ENCODE measurements around the gene MCTP1.

MCTP1 gene

GRCh38 chr5:95102080-95102479 lies 182.8 kb downstream of the MCTP1 start:
- Mint-ChIP-seq H3K27ac (no peak overlapping the region), H3K36me3 (ENCODE audit: low read depth) (no peaks in the 10 kb centered on the region), H3K4me3 (no peak overlapping the region), H3K9me3 (no peaks in the 10 kb centered on the region), H3K27me3 (no peaks in the 10 kb centered on the region), H3K4me1 (ENCODE audit: low read depth) (no peaks in the 10 kb centered on the region)
- DNase-seq: no peak

- no peak overlapping the region for H3K4me3 Mint-ChIP-seq
- H3K27me3 Mint-ChIP-seq: no peaks in the 10 kb centered on the region
- H3K27ac Mint-ChIP-seq: no peak overlapping the region
- no peaks in the 10 kb centered on the region for H3K9me3 Mint-ChIP-seq
- no peaks in the 10 kb centered on the region for H3K36me3 Mint-ChIP-seq (ENCODE audit: low read depth)
- H3K4me1 Mint-ChIP-seq (ENCODE audit: low read depth): no peaks in the 10 kb centered on the region
- DNase-seq: no peak
These were observed 184.3 kb downstream of the MCTP1 start for GRCh38 chr5:95100551-95100950.

DNA sequence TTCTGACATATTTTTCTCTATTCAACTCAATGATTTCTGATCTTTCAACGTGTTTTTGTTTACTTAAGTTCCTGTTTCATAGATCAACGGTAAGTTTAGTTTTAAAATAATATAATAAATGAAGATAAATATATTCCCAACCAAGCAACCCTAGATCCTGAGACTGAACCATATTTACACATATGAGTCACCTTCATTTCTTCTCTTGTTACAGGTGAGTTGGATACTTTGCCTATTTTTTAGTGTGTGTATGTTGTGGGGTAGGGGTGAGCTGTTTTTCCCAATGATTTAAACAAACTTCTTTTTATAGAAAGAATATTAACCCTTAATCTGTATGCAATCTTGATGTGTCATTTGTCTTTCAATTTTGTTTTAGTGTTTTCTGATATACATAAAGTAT lies 186.9 kb downstream of the MCTP1 start:
- H3K4me1 Mint-ChIP-seq (ENCODE audit: low read depth): no peaks in the 10 kb centered on the region
- H3K27me3 Mint-ChIP-seq: no peaks in the 10 kb centered on the region
- DNase-seq: no peak
- no peak overlapping the region for H3K4me3 Mint-ChIP-seq
- no peaks in the 10 kb centered on the region for H3K36me3 Mint-ChIP-seq (ENCODE audit: low read depth)
- no peaks in the 10 kb centered on the region for H3K9me3 Mint-ChIP-seq
- no peak overlapping the region for H3K27ac Mint-ChIP-seq

DNA sequence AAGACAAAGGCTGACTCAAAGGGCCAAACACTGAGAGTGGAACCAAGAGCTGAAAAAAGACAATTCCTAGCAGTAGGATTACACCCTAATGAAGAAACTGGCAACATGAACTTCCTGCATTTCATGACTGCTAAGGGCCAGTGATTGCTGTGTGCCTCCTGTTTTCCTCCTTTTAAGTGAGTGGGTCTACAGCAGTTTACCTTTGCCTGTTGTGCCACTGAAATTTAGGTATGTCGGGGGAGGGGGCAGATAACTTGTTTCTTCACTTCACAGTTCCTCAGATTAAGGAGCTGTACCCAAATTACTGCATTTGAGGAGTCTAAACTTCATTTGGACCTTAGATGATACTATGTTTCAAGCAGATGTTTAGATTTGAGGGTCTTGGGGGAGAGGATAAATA lies 191.7 kb downstream of the MCTP1 start:
- no peak overlapping the region for H3K4me3 Mint-ChIP-seq
- no peaks in the 10 kb centered on the region for H3K36me3 Mint-ChIP-seq (ENCODE audit: low read depth)
- H3K4me1 Mint-ChIP-seq (ENCODE audit: low read depth): no peaks in the 10 kb centered on the region
- no peaks in the 10 kb centered on the region for H3K9me3 Mint-ChIP-seq
- H3K27me3 Mint-ChIP-seq: no peaks in the 10 kb centered on the region
- no peak overlapping the region for H3K27ac Mint-ChIP-seq
- DNase-seq: no peak

DNA sequence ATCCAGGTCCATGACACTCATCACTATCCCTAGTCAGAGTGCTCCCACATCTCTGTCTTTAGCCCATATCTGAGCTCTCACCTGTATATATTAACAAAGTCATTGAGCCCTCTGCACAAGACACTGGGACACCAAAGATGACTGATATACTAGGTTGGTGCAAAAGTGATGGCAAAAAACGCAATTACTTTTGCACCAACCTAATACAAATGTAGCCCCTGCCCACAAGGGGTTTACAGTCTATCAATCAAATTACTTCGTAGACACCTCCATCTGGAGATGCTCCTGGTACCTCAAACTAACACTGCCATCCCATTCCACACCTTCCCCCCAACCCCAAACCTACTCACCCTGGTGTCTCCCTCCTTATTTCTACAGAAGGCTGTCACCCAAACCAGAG lies 194.1 kb downstream of the MCTP1 start:
- DNase-seq: no peak
- Mint-ChIP-seq H3K36me3 (ENCODE audit: low read depth) (no peaks in the 10 kb centered on the region), H3K4me3 (no peak overlapping the region), H3K4me1 (ENCODE audit: low read depth) (no peaks in the 10 kb centered on the region), H3K9me3 (no peaks in the 10 kb centered on the region), H3K27ac (no peak overlapping the region), H3K27me3 (peaks cover 4% of the 10 kb centered on the region)

DNA sequence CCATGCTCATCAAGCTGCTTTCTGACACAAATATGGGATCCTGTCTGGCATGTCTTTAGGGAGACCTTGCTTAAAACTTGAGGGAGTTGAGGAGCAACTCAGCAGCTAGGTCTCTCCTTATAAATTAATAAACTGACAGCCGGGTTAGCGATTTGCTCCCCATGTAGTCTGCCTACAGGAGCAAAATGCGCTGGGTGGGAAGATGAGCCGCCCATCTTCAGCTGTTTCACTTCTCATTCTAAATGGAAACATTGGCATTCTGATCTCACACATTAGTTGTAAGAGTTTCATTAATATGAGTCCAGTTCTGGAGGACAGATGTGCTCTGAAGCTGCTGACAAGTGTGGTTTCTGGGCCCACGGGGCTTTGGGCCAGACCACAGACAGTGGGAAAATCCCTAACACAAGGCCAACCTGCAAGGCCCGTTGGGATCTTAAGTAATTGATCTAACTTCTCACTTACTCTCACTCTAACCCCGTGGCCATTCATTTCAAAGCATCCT lies 197.0 kb downstream of the MCTP1 start:
- DNase-seq: no peak
- no peak overlapping the region for H3K4me3 Mint-ChIP-seq
- H3K27me3 Mint-ChIP-seq: peaks cover 4% of the 10 kb centered on the region
- H3K36me3 Mint-ChIP-seq (ENCODE audit: low read depth): no peaks in the 10 kb centered on the region
- no peaks in the 10 kb centered on the region for H3K9me3 Mint-ChIP-seq
- no peak overlapping the region for H3K27ac Mint-ChIP-seq
- H3K4me1 Mint-ChIP-seq (ENCODE audit: low read depth): no peaks in the 10 kb centered on the region

DNA sequence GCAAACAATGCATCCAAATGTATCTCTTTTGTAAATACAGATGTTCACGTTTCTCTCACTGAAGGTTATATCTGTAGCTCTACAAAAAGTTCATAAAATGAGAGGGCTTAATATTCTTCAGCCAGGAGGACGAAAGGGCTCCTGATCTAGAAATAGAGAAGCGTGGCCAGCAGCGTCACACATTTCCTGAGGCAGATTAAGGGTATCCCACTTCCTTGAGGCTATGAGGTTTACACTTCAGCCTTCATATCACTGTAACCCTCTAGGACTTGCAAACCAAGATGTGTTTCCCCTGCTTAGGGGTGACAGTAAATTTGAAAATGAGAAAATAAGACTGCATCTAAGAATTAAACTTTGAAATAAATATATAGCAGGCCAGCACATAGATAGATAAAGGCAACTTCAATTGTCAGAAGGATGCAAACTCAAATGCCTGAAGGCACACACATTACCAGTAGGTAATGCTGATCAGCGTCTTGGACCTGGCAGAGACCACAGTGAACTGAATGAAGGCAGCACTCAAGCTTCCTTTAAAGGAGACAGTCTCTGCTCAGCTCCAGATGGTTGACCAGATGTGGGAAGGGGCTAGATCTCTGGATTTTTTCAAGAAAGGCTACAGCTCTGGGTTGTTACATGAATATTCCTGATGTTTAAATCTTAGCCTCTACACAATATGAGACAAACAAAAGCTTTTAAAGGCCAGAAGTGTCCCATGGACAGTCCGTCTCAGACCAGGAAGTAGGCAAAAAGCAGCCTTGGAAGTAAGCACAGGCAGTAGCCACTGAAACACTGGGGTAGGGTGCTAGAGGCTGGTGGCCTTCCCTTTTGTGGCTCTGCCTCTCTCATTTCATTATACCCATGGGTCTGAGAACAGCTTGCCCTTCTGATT lies 197.7 kb downstream of the MCTP1 start:
- no peak overlapping the region for H3K27ac Mint-ChIP-seq
- H3K4me3 Mint-ChIP-seq: no peak overlapping the region
- no peaks in the 10 kb centered on the region for H3K36me3 Mint-ChIP-seq (ENCODE audit: low read depth)
- peaks cover 4% of the 10 kb centered on the region for H3K27me3 Mint-ChIP-seq
- H3K4me1 Mint-ChIP-seq (ENCODE audit: low read depth): peaks cover 2% of the 10 kb centered on the region
- H3K9me3 Mint-ChIP-seq: no peaks in the 10 kb centered on the region
- DNase-seq: no peak

GRCh38 chr5:95084757-95085156 lies 200.1 kb downstream of the MCTP1 start:
- no peak overlapping the region for H3K27ac Mint-ChIP-seq
- DNase-seq: no peak

GRCh38 chr5:95083606-95084005 lies 201.3 kb downstream of the MCTP1 start:
- Mint-ChIP-seq H3K4me1 (ENCODE audit: low read depth) (peaks cover 21% of the 10 kb centered on the region), H3K36me3 (ENCODE audit: low read depth) (no peaks in the 10 kb centered on the region), H3K4me3 (no peak overlapping the region), H3K27me3 (peaks cover 4% of the 10 kb centered on the region), H3K9me3 (no peaks in the 10 kb centered on the region), H3K27ac (no peak overlapping the region)
- no peak for DNase-seq

More at GRCh38 chr5:95084757-95085156, 200.1 kb downstream of the MCTP1 start:
- Mint-ChIP-seq H3K36me3 (ENCODE audit: low read depth) (no peaks in the 10 kb centered on the region), H3K27me3 (peaks cover 4% of the 10 kb centered on the region), H3K9me3 (no peaks in the 10 kb centered on the region), H3K4me3 (no peak overlapping the region), H3K4me1 (ENCODE audit: low read depth) (peaks cover 18% of the 10 kb centered on the region)

- no peak for DNase-seq
- Mint-ChIP-seq H3K27ac (no peak overlapping the region), H3K27me3 (peaks cover 4% of the 10 kb centered on the region), H3K4me1 (ENCODE audit: low read depth) (peaks cover 21% of the 10 kb centered on the region), H3K9me3 (no peaks in the 10 kb centered on the region), H3K4me3 (no peak overlapping the region), H3K36me3 (ENCODE audit: low read depth) (no peaks in the 10 kb centered on the region)
These were observed 202.9 kb downstream of the MCTP1 start for GRCh38 chr5:95081982-95082381.

- Mint-ChIP-seq H3K4me3 (peak overlapping the region; percentile 55), H3K9me3 (no peaks in the 10 kb centered on the region)
- DNase-seq: peak; percentile 35
These were observed 203.4 kb downstream of the MCTP1 start for GRCh38 chr5:95081500-95081960.

DNA sequence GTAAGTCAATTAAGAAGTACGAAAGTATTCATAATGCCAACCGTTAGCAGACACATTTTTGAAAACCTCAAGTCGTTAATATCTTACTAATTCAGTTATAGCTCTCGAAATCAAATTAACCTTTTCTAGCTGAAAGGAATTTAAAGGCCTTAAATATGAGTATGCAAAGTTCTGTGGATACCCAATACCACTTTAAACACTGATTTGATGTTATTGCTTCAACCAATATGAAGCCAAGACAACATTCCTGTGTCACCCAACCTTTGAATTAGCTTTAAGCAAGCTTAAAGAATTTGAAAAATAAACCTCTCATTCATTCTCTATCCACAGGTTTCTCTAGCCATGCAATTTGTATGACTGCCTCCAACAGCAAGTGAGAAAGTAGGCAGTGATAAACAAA lies 204.5 kb downstream of the MCTP1 start:
- Mint-ChIP-seq H3K27me3 (peaks cover 2% of the 10 kb centered on the region), H3K4me1 (ENCODE audit: low read depth) (peaks cover 21% of the 10 kb centered on the region), H3K36me3 (ENCODE audit: low read depth) (no peaks in the 10 kb centered on the region), H3K4me3 (no peak overlapping the region), H3K27ac (no peak overlapping the region), H3K9me3 (no peaks in the 10 kb centered on the region)
- DNase-seq: no peak

More at GRCh38 chr5:95081500-95081960, 203.4 kb downstream of the MCTP1 start:
- H3K4me1 Mint-ChIP-seq (ENCODE audit: low read depth): peaks cover 21% of the 10 kb centered on the region
- peaks cover 4% of the 10 kb centered on the region for H3K27me3 Mint-ChIP-seq
- no peak overlapping the region for H3K27ac Mint-ChIP-seq
- no peaks in the 10 kb centered on the region for H3K36me3 Mint-ChIP-seq (ENCODE audit: low read depth)

- Mint-ChIP-seq H3K9me3 (no peaks in the 10 kb centered on the region), H3K36me3 (ENCODE audit: low read depth) (no peaks in the 10 kb centered on the region), H3K27me3 (peaks cover 2% of the 10 kb centered on the region), H3K4me1 (ENCODE audit: low read depth) (peaks cover 21% of the 10 kb centered on the region), H3K27ac (no peak overlapping the region), H3K4me3 (no peak overlapping the region)
- DNase-seq: no peak
These were observed 204.9 kb downstream of the MCTP1 start for GRCh38 chr5:95080030-95080429.

GRCh38 chr5:95078868-95079267 lies 206.0 kb downstream of the MCTP1 start:
- no peak overlapping the region for H3K27ac Mint-ChIP-seq

DNA sequence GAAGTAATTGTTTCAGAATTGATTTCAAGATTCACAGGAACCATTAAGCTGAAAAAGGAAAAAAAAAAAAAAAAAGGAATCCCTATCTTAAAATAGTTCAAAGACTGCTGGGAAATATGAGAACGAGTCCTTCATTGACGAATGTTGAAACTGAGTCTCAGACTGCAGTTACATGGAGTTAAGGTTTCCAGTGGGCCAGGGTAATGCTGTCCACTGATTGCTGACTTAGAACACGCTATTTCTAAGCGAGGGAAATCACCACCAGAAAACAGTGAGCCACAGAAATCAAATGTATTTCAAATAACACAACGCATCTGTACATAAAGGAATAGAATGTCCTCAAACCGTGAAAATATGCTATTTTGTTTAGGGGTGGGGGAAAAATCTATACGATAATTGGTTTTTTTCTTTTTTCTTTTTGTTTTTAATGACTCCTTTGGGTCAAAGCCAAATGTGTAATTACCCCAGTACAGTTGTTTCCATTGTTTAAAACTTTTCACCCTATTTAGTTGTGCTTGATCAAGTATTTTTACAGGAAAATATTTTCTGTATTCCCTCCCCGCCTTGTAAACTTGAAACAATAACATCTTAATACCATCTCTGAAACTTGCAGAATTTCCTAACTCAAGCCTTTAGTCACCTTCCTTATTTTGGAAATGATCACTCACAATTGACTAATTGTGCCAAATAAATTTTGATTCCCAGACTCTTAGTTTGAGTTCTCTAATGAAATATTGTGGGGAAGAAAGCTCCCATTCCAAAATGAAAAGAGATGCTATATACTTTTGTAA lies 208.3 kb downstream of the MCTP1 start:
- no peak overlapping the region for H3K4me3 Mint-ChIP-seq
- peaks cover 13% of the 10 kb centered on the region for H3K4me1 Mint-ChIP-seq (ENCODE audit: low read depth)
- H3K27ac Mint-ChIP-seq: no peak overlapping the region
- no peak for DNase-seq
- peaks cover 2% of the 10 kb centered on the region for H3K27me3 Mint-ChIP-seq
- H3K9me3 Mint-ChIP-seq: no peaks in the 10 kb centered on the region
- H3K36me3 Mint-ChIP-seq (ENCODE audit: low read depth): no peaks in the 10 kb centered on the region

More at GRCh38 chr5:95078868-95079267, 206.0 kb downstream of the MCTP1 start:
- no peak for DNase-seq
- Mint-ChIP-seq H3K36me3 (ENCODE audit: low read depth) (no peaks in the 10 kb centered on the region), H3K4me3 (no peak overlapping the region), H3K27me3 (peaks cover 2% of the 10 kb centered on the region), H3K9me3 (no peaks in the 10 kb centered on the region), H3K4me1 (ENCODE audit: low read depth) (peaks cover 21% of the 10 kb centered on the region)
